Esophagus (tissue), 2 donors: Measurements from ENCODE around the gene ABCF2. TPM values are rescaled to one million over a fixed set of nuclear protein-coding genes. Genes with fewer than 3 reads are reported as not detected.

Source experiments
- H3K27ac ChIP-seq, 2 donors: one replicate each; pipeline ENCODE4 v1.5.1; 2013; ENCODE audit warnings: low read depth in 2 of 2, mild to moderate bottlenecking in 2 of 2, inconsistent platforms in 1 of 2, low read length in 1 of 2, moderate library complexity in 1 of 2
- H3K27me3 ChIP-seq, 2 donors: one replicate each; pipeline ENCODE4 v1.6.1; 2013; ENCODE audit warnings: low read length in 2 of 2, control low read depth in 1 of 2, mild to moderate bottlenecking in 1 of 2; ENCODE audit not compliant: insufficient read depth in 2 of 2, control insufficient read depth in 1 of 2
- H3K36me3 ChIP-seq, 2 donors: one replicate each; pipeline ENCODE4 v1.6.1; 2013; ENCODE audit warnings: low read length in 1 of 2; ENCODE audit not compliant: control insufficient read depth in 2 of 2, insufficient read depth in 2 of 2
- H3K4me1 ChIP-seq, 2 donors: one replicate each; pipeline ENCODE4 v1.6.1; 2013; ENCODE audit warnings: low read length in 1 of 2; ENCODE audit not compliant: control insufficient read depth in 2 of 2, insufficient read depth in 2 of 2
- H3K4me3 ChIP-seq, 2 donors: one replicate each; pipeline ENCODE4 v1.5.1; 2013; ENCODE audit warnings: low read length in 2 of 2, mild to moderate bottlenecking in 2 of 2, low read depth in 1 of 2, moderate library complexity in 1 of 2
- H3K9me3 ChIP-seq, 2 donors: one replicate each; pipeline ENCODE4 v1.6.1; 2013; ENCODE audit warnings: mild to moderate bottlenecking in 2 of 2, low read depth in 1 of 2, low read length in 1 of 2, moderate library complexity in 1 of 2; ENCODE audit not compliant: control insufficient read depth in 2 of 2, insufficient read depth in 1 of 2
- WGBS, 2 donors: extraction: QIAGEN DNeasy Blood & Tissue Kit; methylation state at CpG; one replicate each; pipeline ENCODE4 v1.1.7; 2013; 5-methylcytosine and 5-hydroxymethylcytosine counted together
- polyA plus RNA-seq, 2 donors: library from polyadenylated mRNA; stranded (reverse); fragments of 200-250 nt; gene quantifications; one replicate each; pipeline ENCODE4 v1.2.3, GENCODE V29; 2013
- donor health status: healthy with polysubstance abuse.
- donor health status: Bipolar disorder and iron deficiency.

ABCF2 gene
- polyA plus RNA-seq, 2 donors, result 8.6 to 19.8 TPM

DNA sequence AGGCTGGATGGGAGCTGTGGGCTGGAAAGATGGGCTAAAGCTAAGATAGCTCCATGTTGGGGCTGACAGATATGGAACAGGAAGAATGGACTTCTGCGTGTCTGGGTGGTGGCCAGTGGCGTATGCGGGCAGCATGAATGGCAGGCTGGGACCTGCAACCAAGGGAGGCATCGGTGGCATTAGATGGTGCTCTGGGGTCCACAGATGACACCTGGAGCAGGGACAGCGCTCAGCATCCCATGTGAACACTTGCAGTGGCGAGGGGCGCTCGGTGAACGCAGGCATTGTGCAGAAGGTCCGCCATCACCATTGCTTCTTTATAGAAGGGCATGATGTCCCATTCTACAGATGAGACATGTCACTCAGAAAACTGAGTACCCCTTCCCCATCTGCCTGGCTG, 42.5 kb upstream of the ABCF2 start:
- Histone ChIP-seq H3K4me1 (peaks cover 0 to 5% of the 10 kb centered on the region in 2 donors), H3K27ac (no peak overlapping the region), H3K9me3 (no peaks in the 10 kb centered on the region), H3K27me3 (no peaks in the 10 kb centered on the region), H3K4me3 (no peak overlapping the region), H3K36me3 (no peaks in the 10 kb centered on the region)
- WGBS, 2 donors, result 88 to 93% methylated on average over 10 of the region's 10 CpGs

DNA sequence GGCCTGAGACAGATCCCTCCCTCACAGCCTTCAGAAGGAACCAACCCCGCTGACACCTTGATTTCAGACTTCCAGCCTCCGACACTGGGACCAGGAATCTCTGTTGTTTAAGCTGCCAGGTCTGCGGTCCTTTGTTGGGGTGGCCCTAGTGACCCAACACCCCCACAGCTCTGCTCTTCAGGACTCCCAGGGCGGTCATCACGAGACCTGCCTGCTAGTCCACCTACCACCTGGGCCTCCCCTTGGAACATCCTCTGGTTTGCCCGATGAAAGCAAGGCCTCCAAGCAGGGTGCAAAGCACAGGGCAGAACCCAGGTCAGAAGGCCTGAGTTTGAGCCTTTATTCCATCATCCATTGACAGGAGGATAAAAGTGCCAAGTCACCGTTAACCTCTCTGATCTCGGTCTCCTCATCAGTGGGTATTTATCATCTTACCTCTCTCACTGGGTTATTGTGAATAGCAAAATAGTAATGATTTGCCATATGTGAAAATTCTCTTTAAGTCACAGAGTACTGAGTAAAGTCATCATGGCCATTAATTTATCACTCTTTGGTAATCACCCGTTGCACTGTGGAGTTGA, 38.4 kb upstream of the ABCF2 start:
- H3K4me3 ChIP-seq, result no peak overlapping the region
- no peak overlapping the region for H3K27ac ChIP-seq
- no peaks in the 10 kb centered on the region for H3K36me3 ChIP-seq
- 78 to 93% methylated on average over 9 of the region's 9 CpGs for WGBS, 2 donors
- H3K27me3 ChIP-seq, result no peaks in the 10 kb centered on the region
- H3K9me3 ChIP-seq, result no peaks in the 10 kb centered on the region
- H3K4me1 ChIP-seq, result no peaks in the 10 kb centered on the region

GRCh38 chr7:151264615-151265014, 37.6 kb upstream of the ABCF2 start:
- no peaks in the 10 kb centered on the region for H3K4me1 ChIP-seq
- no peak overlapping the region for H3K27ac ChIP-seq
- no peaks in the 10 kb centered on the region for H3K36me3 ChIP-seq
- no peak overlapping the region for H3K4me3 ChIP-seq
- no peaks in the 10 kb centered on the region for H3K27me3 ChIP-seq
- WGBS, 2 donors, result 80 to 87% methylated on average over 5 of the region's 5 CpGs
- H3K9me3 ChIP-seq, result no peaks in the 10 kb centered on the region

DNA sequence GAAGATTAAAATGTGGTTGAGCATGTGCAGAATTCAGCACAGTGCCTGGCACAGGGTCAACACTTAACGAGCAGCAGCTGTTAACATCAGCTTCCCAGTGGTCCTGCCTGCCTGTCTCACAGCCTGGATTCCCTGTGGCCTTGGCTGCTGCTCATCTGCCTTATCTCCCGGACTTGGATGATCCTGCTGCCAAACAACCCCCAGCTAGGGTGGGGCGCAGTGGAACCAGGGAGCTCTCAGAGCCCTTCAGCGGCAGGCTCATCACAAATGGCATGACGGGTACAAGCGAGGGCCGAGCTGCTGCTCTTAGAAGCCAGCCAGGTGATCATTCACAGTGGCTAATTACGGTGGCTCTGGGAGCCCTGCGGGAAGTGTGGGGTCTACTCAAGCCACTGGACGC, 34.5 kb upstream of the ABCF2 start:
- WGBS, 2 donors, result 45% methylated on average over 10 of the region's 10 CpGs

GRCh38 chr7:151260883-151261282, 33.9 kb upstream of the ABCF2 start:
- H3K4me1 ChIP-seq, result no peaks in the 10 kb centered on the region
- no peaks in the 10 kb centered on the region for H3K27me3 ChIP-seq
- H3K4me3 ChIP-seq, result no peak overlapping the region
- H3K36me3 ChIP-seq, result no peaks in the 10 kb centered on the region
- 83 to 87% methylated on average over 8 of the region's 8 CpGs for WGBS, 2 donors
- no peak overlapping the region for H3K27ac ChIP-seq
- no peaks in the 10 kb centered on the region for H3K9me3 ChIP-seq

More for the DNA sequence above, 34.5 kb upstream of the ABCF2 start:
- H3K36me3 ChIP-seq, result no peaks in the 10 kb centered on the region
- H3K4me3 ChIP-seq, result no peak overlapping the region
- no peak overlapping the region for H3K27ac ChIP-seq
- no peaks in the 10 kb centered on the region for H3K27me3 ChIP-seq
- no peaks in the 10 kb centered on the region for H3K9me3 ChIP-seq
- H3K4me1 ChIP-seq, result no peaks in the 10 kb centered on the region

GRCh38 chr7:151260471-151260870, 33.5 kb upstream of the ABCF2 start:
- 90 to 93% methylated on average over 11 of the region's 11 CpGs for WGBS, 2 donors
- no peaks in the 10 kb centered on the region for H3K27me3 ChIP-seq
- H3K27ac ChIP-seq, result no peak overlapping the region
- H3K36me3 ChIP-seq, result no peaks in the 10 kb centered on the region
- no peak overlapping the region for H3K4me3 ChIP-seq
- no peaks in the 10 kb centered on the region for H3K9me3 ChIP-seq
- no peaks in the 10 kb centered on the region for H3K4me1 ChIP-seq

GRCh38 chr7:151257990-151258389, 31.0 kb upstream of the ABCF2 start:
- WGBS, 2 donors, result 90 to 93% methylated on average over 7 of the region's 7 CpGs
- Histone ChIP-seq H3K4me3 (no peak overlapping the region), H3K27ac (no peak overlapping the region), H3K9me3 (no peaks in the 10 kb centered on the region), H3K36me3 (no peaks in the 10 kb centered on the region), H3K27me3 (no peaks in the 10 kb centered on the region), H3K4me1 (no peaks in the 10 kb centered on the region)

DNA sequence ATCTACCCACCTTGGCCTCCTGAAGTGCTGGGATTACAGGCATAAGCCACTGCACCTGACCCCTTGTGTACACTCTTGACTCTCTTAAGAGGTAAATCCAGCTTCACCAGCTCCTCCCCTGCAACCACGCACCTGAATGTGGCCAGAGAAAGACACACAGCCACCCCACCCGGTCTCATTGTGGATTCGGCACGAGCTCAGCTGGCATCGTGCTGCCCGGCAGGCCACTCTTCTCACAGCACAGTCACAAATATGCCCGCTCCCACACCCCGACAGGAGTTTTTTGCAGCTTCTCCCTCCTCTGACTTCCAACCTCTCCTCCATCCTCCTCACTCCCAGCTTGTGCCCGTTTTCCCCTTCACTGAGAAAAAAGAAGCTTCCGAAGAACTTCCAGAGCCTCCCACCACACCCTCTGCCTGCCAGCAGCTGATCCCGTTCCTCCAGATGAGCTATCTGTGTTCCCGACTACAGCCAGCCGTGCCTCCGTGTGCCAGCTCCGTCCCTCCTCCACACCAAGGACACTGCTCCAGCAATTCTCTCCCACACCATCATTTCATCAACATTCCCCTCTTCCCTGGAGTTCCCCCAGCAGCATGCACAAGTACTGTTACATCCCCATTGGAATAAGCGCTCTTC, 29.5 kb upstream of the ABCF2 start:
- peaks cover 0 to 2% of the 10 kb centered on the region in 2 donors for H3K4me1 ChIP-seq
- no peaks in the 10 kb centered on the region for H3K9me3 ChIP-seq
- 57 to 65% methylated on average over 16 of the region's 16 CpGs for WGBS, 2 donors
- no peak overlapping the region for H3K4me3 ChIP-seq
- H3K27ac ChIP-seq, result no peak overlapping the region
- no peaks in the 10 kb centered on the region for H3K36me3 ChIP-seq
- no peaks in the 10 kb centered on the region for H3K27me3 ChIP-seq

DNA sequence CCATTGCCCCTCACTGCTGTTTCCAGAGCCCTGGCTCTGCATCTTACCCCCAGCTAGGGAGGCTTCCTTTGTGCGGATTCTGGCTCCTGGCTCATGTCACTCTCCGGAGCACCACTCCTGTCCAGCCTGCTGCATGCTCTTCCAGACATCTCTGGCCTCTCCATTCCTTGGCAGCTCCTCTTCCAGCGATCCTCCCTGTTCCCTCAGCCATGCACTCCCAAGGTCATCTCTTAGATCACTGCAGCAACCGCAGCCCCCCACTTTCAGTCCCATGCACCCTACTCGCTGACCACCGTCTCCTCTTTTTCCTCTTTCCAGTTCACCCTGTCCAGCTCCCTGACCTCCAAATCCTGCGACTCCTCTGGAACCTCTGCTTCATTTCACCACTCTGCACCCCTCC, 28.4 kb upstream of the ABCF2 start:
- H3K36me3 ChIP-seq, result no peaks in the 10 kb centered on the region
- H3K9me3 ChIP-seq, result no peaks in the 10 kb centered on the region
- 71 to 76% methylated on average over 7 of the region's 7 CpGs for WGBS, 2 donors
- no peak overlapping the region for H3K27ac ChIP-seq
- no peaks in the 10 kb centered on the region for H3K27me3 ChIP-seq
- peaks cover 2% of the 10 kb centered on the region in 2 donors for H3K4me1 ChIP-seq
- H3K4me3 ChIP-seq, result no peak overlapping the region

DNA sequence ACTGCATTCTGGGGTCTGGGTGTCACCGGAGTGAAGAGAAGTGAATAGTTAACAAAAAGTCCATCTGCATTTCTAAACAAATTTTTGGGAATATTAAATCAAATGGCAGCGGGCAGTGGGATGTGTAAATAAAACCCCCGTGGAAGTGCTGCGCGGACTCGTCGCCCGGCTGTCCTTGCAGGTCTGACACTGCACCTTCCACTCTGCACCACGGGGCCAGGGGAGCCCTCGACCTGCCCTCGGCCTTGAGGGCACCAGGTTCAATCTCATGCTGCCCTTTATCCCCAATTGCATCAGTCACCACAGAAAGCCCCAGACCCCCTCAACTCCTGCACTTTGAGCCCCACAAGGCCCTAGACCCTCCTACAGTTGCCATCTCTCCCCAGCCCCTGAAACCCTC, 27.8 kb upstream of the ABCF2 start:
- Histone ChIP-seq H3K27me3 (no peaks in the 10 kb centered on the region), H3K9me3 (no peaks in the 10 kb centered on the region), H3K4me1 (peaks cover 2% of the 10 kb centered on the region in 2 donors), H3K36me3 (no peaks in the 10 kb centered on the region), H3K27ac (no peak overlapping the region), H3K4me3 (no peak overlapping the region)
- 84% methylated on average over 11 of the region's 11 CpGs for WGBS, 2 donors
